Measurements from ENCODE around the gene SLC66A1. TPM values are rescaled to one million over a fixed set of nuclear protein-coding genes. Genes with fewer than 3 reads are reported as not detected.

Gene SLC66A1
- total RNA-seq, 1 experiment from 2014 or later: 14.1 TPM

- no peaks in the 10 kb centered on the region for H3K9me3 Mint-ChIP-seq
- ATAC-seq (peak; percentile 16), DNase-seq (ENCODE audit: low spot score) (no peak)
- H3K4me3 Mint-ChIP-seq: peak overlapping the region; percentile 94
- peaks cover 16% of the 10 kb centered on the region for H3K36me3 Mint-ChIP-seq
- TF ChIP-seq NR3C1 (CRISPR knock-in tag; conservative IDR thresholded peaks at IDR 0.05; ENCODE audit: low read depth) (no peak), E2F4 (CRISPR knock-in tag; IDR thresholded peaks at IDR 0.05; ENCODE audit: borderline replicate concordance, low read depth) (peak; percentile 66; the same call in 1 of the 2 replicates), ESRRA (CRISPR knock-in tag; IDR thresholded peaks at IDR 0.05; ENCODE audit: borderline replicate concordance) (0 out of 2 replicates have a peak, but pooled peaks have one; percentile 9), TCF7 (CRISPR knock-in tag; IDR thresholded peaks at IDR 0.05; ENCODE audit: low read depth) (0 out of 2 replicates have a peak, but pooled peaks have one; percentile 19), USF1 (CRISPR knock-in tag; IDR thresholded peaks at IDR 0.05) (no peak)
- no peak overlapping the region for H3K27ac Mint-ChIP-seq
- H3K27me3 Mint-ChIP-seq (ENCODE audit: low read depth): peaks cover 6% of the 10 kb centered on the region
- POLR2A ChIA-PET: interaction anchor here (1.3 kb wide), 1 partner anchor 60 kb away, joined by 4 read pairs; the partner anchor contains the start of genes EMC1 and MRTO4
- H3K4me1 Mint-ChIP-seq: peaks cover 13% of the 10 kb centered on the region
- CTCF ChIA-PET: interaction anchor here (1.1 to 1.6 kb wide), 3 partner anchors 271 to 342 kb away, joined by 3 to 6 read pairs (median 5); no protein-coding TSS in a partner anchor
These were observed 609 bp upstream of the SLC66A1 start for GRCh38 chr1:19311503-19311930.

- Mint-ChIP-seq H3K36me3 (peaks cover 9% of the 10 kb centered on the region; the same call in 1 of the 2 replicates), H3K4me3 (peak overlapping the region; percentile 75), H3K27ac (no peak overlapping the region), H3K4me1 (peaks cover 15% of the 10 kb centered on the region), H3K27me3 (ENCODE audit: low read depth) (peaks cover 6% of the 10 kb centered on the region), H3K9me3 (no peaks in the 10 kb centered on the region)
- POLR2A ChIA-PET: interaction anchor here (1.3 kb wide), 1 partner anchor 62 kb away, joined by 4 read pairs; the partner anchor contains the start of genes EMC1 and MRTO4
- no peak for TF ChIP-seq ZBTB21 (CRISPR knock-in tag; IDR thresholded peaks at IDR 0.05; ENCODE audit: borderline replicate concordance)
- no peak for TF ChIP-seq KAT7 (CRISPR knock-in tag; IDR thresholded peaks at IDR 0.05; ENCODE audit: borderline replicate concordance)
- no peak for TF ChIP-seq ZNF423 (CRISPR knock-in tag; IDR thresholded peaks at IDR 0.05)
- no peak for TF ChIP-seq ZNF121 (CRISPR knock-in tag; IDR thresholded peaks at IDR 0.05)
- no peak for TF ChIP-seq CDX4 (CRISPR knock-in tag; IDR thresholded peaks at IDR 0.05; ENCODE audit: borderline replicate concordance)
- no peak for TF ChIP-seq ARID4B (CRISPR knock-in tag; IDR thresholded peaks at IDR 0.05; ENCODE audit: borderline replicate concordance)
- DNase-seq (ENCODE audit: low spot score) (no peak), ATAC-seq (no peak)
- CTCF ChIA-PET: interaction anchor here (0.5 to 1.5 kb wide), 8 partner anchors 14 to 368 kb away, joined by 3 to 5 read pairs (median 4); no protein-coding TSS in a partner anchor
These were observed 883 bp downstream of the SLC66A1 start for GRCh38 chr1:19312782-19313635.

- Mint-ChIP-seq H3K4me3 (peak overlapping the region; percentile 75), H3K27me3 (ENCODE audit: low read depth) (peaks cover 6% of the 10 kb centered on the region), H3K36me3 (peaks cover 10% of the 10 kb centered on the region), H3K9me3 (no peaks in the 10 kb centered on the region), H3K4me1 (peaks cover 15% of the 10 kb centered on the region), H3K27ac (no peak overlapping the region)
- no peak for ATAC-seq
- ChIA-PET CTCF (interaction anchor here (1.5 kb wide), 2 partner anchors 13 to 44 kb away, joined by 3 read pairs; no protein-coding TSS in a partner anchor), POLR2A (no interaction called here)
- DNase-seq (ENCODE audit: low spot score): no peak
- no peak for TF ChIP-seq MLX (CRISPR knock-in tag; IDR thresholded peaks at IDR 0.05)
- no peak for TF ChIP-seq NR3C1 (CRISPR knock-in tag; conservative IDR thresholded peaks at IDR 0.05; ENCODE audit: low read depth)
- no peak for TF ChIP-seq E2F4 (CRISPR knock-in tag; IDR thresholded peaks at IDR 0.05; ENCODE audit: borderline replicate concordance, low read depth)
- no peak for TF ChIP-seq JAZF1 (CRISPR knock-in tag; IDR thresholded peaks at IDR 0.05)
- TF ChIP-seq TP53 (CRISPR knock-in tag; IDR thresholded peaks at IDR 0.05): no peak
- no peak for TF ChIP-seq HMGXB4 (CRISPR knock-in tag; IDR thresholded peaks at IDR 0.05)
- TF ChIP-seq TCF7 (CRISPR knock-in tag; IDR thresholded peaks at IDR 0.05; ENCODE audit: low read depth): no peak
These were observed 1.5 kb downstream of the SLC66A1 start for GRCh38 chr1:19313636-19313959.

All from WTC11 (cell line).